H9 (cell line): Measurements from ENCODE around the gene NT5C2. TPM values are rescaled to one million over a fixed set of nuclear protein-coding genes. Genes with fewer than 3 reads are reported as not detected.
"Not testable (repeated sequence)": the region's sequence is repeated elsewhere in the genome, so short reads cannot be mapped to it uniquely, and the experiment has no call there.

Experiments used
- DNase-seq: peaks from one replicate; pipeline ENCODE4 v3.0.0-alpha.2; 2017
- H2AFZ ChIP-seq: one replicate; pipeline ENCODE4 v1.6.1; 2013; ENCODE audit warnings: mild to moderate bottlenecking, low read length, control low read depth, moderate library complexity
- H2AK5ac ChIP-seq: 2 replicates; pipeline ENCODE4 v1.6.1; 2013; ENCODE audit warnings: low read length, control low read depth, mixed read lengths; ENCODE audit not compliant: insufficient read length
- H2BK120ac ChIP-seq: one replicate; pipeline ENCODE4 v1.6.1; 2013; ENCODE audit warnings: low read depth, mild to moderate bottlenecking, low read length, control low read depth, inconsistent platforms; ENCODE audit not compliant: poor library complexity, severe bottlenecking
- H2BK12ac ChIP-seq: 2 replicates; pipeline ENCODE4 v1.6.1; 2013; ENCODE audit warnings: low read length, control low read depth, mixed read lengths, low read depth; ENCODE audit not compliant: insufficient read length
- H2BK15ac ChIP-seq: 2 replicates; pipeline ENCODE4 v1.6.1; 2013; ENCODE audit warnings: low read depth, low read length, control low read depth
- H2BK20ac ChIP-seq: one replicate; pipeline ENCODE4 v1.6.1; 2013; ENCODE audit warnings: low read depth, mild to moderate bottlenecking, low read length, control low read depth, inconsistent platforms; ENCODE audit not compliant: poor library complexity, severe bottlenecking
- H2BK5ac ChIP-seq: 2 replicates; pipeline ENCODE4 v1.6.1; 2013; ENCODE audit warnings: low read length, control low read depth, mixed read lengths; ENCODE audit not compliant: insufficient read length
- H3K14ac ChIP-seq: 2 replicates; pipeline ENCODE4 v1.6.1; 2013; ENCODE audit warnings: low read length, control low read depth; ENCODE audit not compliant: insufficient read depth
- H3K18ac ChIP-seq: 2 replicates; pipeline ENCODE4 v1.6.1; 2013; ENCODE audit warnings: low read depth, mild to moderate bottlenecking, mixed read lengths, low read length, control low read depth; ENCODE audit not compliant: insufficient read length
- H3K23ac ChIP-seq: 2 replicates; pipeline ENCODE4 v1.6.1; 2013; ENCODE audit warnings: low read length, control low read depth, mixed read lengths, low read depth; ENCODE audit not compliant: insufficient read length
- H3K23me2 ChIP-seq: 2 replicates; pipeline ENCODE4 v1.6.1; 2013; ENCODE audit warnings: low read depth, mild to moderate bottlenecking, mixed read lengths, low read length, control low read depth; ENCODE audit not compliant: insufficient read length, poor library complexity, severe bottlenecking
- H3K27ac ChIP-seq: 2 replicates; pipeline ENCODE4 v1.5.1; 2013; ENCODE audit warnings: low read length, control low read depth, mixed read lengths, low read depth; ENCODE audit not compliant: insufficient read length
- H3K27me3 ChIP-seq: 2 replicates; pipeline ENCODE4 v1.6.1; 2013; ENCODE audit warnings: low read length, control low read depth, inconsistent platforms; ENCODE audit not compliant: insufficient read depth
- H3K4ac ChIP-seq: 2 replicates; pipeline ENCODE4 v1.6.1; 2013; ENCODE audit warnings: low read depth, mild to moderate bottlenecking, control low read depth, inconsistent platforms, low read length, moderate library complexity
- H3K4me1 ChIP-seq: 2 replicates; pipeline ENCODE4 v1.6.1; 2013; ENCODE audit warnings: low read length, control low read depth, inconsistent platforms; ENCODE audit not compliant: insufficient read depth
- H3K4me2 ChIP-seq: 2 replicates; pipeline ENCODE4 v1.6.1; 2013; ENCODE audit warnings: low read length, control low read depth, mixed read lengths; ENCODE audit not compliant: insufficient read length, insufficient read depth
- H3K56ac ChIP-seq: 2 replicates; pipeline ENCODE4 v1.6.1; 2013; ENCODE audit warnings: low read depth, mild to moderate bottlenecking, mixed read lengths, low read length, control low read depth; ENCODE audit not compliant: insufficient read length
- H3K79me1 ChIP-seq: 2 replicates; pipeline ENCODE4 v1.6.1; 2013; ENCODE audit warnings: low read depth, mild to moderate bottlenecking, moderate library complexity, low read length, control low read depth, inconsistent platforms; ENCODE audit not compliant: insufficient read depth, poor library complexity, severe bottlenecking
- H3K79me2 ChIP-seq: 2 replicates; pipeline ENCODE4 v1.6.1; 2013; ENCODE audit warnings: low read length, control low read depth, inconsistent platforms; ENCODE audit not compliant: insufficient read depth
- H3K9ac ChIP-seq: 2 replicates; pipeline ENCODE4 v1.6.1; 2013; ENCODE audit warnings: low read length, control low read depth, mixed read lengths; ENCODE audit not compliant: insufficient read length; ENCODE audit errors: extremely low read depth
- H3K9me3 ChIP-seq: one replicate; pipeline ENCODE4 v1.6.1; 2013; ENCODE audit warnings: low read depth, low read length, inconsistent platforms; ENCODE audit not compliant: control insufficient read depth
- H3T11ph ChIP-seq: one replicate; pipeline ENCODE4 v1.6.1; 2013; ENCODE audit warnings: mild to moderate bottlenecking, low read length, control low read depth, inconsistent platforms
- H4K20me1 ChIP-seq: one replicate; pipeline ENCODE4 v1.6.1; 2013; ENCODE audit not compliant: control insufficient read depth, insufficient read length, insufficient read depth
- H4K5ac ChIP-seq: 2 replicates; pipeline ENCODE4 v1.6.1; 2013; ENCODE audit warnings: low read depth, mild to moderate bottlenecking, mixed read lengths, low read length, control low read depth; ENCODE audit not compliant: insufficient read length
- H4K8ac ChIP-seq: replicated peaks from 2 replicates; pipeline ENCODE4 v1.6.1; 2013; ENCODE audit warnings: low read length, control low read depth, mixed read lengths, low read depth; ENCODE audit not compliant: insufficient read length
- H4K91ac ChIP-seq: 2 replicates; pipeline ENCODE4 v1.6.1; 2013; ENCODE audit warnings: low read depth, mild to moderate bottlenecking, moderate library complexity, mixed read lengths, low read length, control low read depth; ENCODE audit not compliant: insufficient read length
- H3K27ac Mint-ChIP-seq, 3 experiments: 2 replicates in 2 of 3; 3 replicates in 1 of 3; pipeline ENCODE4 v1.8.0; 2020 to 2021; ENCODE audit warnings: mixed read lengths in 3 of 3, mild to moderate bottlenecking in 1 of 3, moderate library complexity in 1 of 3
- H3K27me3 Mint-ChIP-seq: 2 replicates; pipeline ENCODE4 v1.8.0; 2021; ENCODE audit warnings: low read depth, mild to moderate bottlenecking, moderate library complexity, mixed read lengths
- H3K36me3 Mint-ChIP-seq, 3 experiments: 2 replicates in 2 of 3; 3 replicates in 1 of 3; pipeline ENCODE4 v1.8.0; 2020 to 2021; ENCODE audit warnings: low read depth in 3 of 3, mixed read lengths in 3 of 3; ENCODE audit not compliant: insufficient read depth in 1 of 3
- H3K4me1 Mint-ChIP-seq, 2 experiments: 2 replicates each; pipeline ENCODE4 v1.8.0; 2020; ENCODE audit warnings: mixed read lengths in 2 of 2
- H3K4me3 Mint-ChIP-seq, 2 experiments: 2 replicates in 1 of 2; 3 replicates in 1 of 2; pipeline ENCODE4 v1.8.0; 2020 to 2021; ENCODE audit warnings: mild to moderate bottlenecking in 2 of 2, mixed read lengths in 2 of 2, moderate library complexity in 1 of 2
- H3K9me3 Mint-ChIP-seq, 2 experiments: 2 replicates in 1 of 2; 3 replicates in 1 of 2; pipeline ENCODE4 v1.8.0; 2020; ENCODE audit warnings: mild to moderate bottlenecking in 2 of 2, mixed read lengths in 2 of 2, moderate library complexity in 1 of 2
- CTCF ChIP-seq: fragments of 200-600 bp; sonication (generic); conservative IDR thresholded peaks from 3 replicates; pipeline ENCODE4 v1.8.0; 2021; ENCODE audit warnings: antibody characterized with exemption, mild to moderate bottlenecking
- WGBS: extraction: QIAGEN DNeasy Blood & Tissue Kit; methylation state at CpG from one replicate; pipeline ENCODE4 v1.1.7; 2013; ENCODE audit warnings: missing lambda C conversion rate, low lambda C conversion rate, mixed read lengths; ENCODE audit not compliant: insufficient read length; ENCODE audit errors: extremely low coverage; 5-methylcytosine and 5-hydroxymethylcytosine counted together
- total RNA-seq: library from RNA; stranded (reverse); gene quantifications from 2 replicates; pipeline ENCODE4 v1.2.1, GENCODE V29; 2021

NT5C2 gene
- total RNA-seq, 1 experiment from 2014 or later: 69.6 TPM

- no peaks in the 10 kb centered on the region for H3K79me2 ChIP-seq
- no peak for DNase-seq
- no peak for TF ChIP-seq CTCF
- H3K4me3 Mint-ChIP-seq: no peak overlapping the region
- no peak overlapping the region for H3K4ac ChIP-seq
- H3K27me3 Mint-ChIP-seq: no peaks in the 10 kb centered on the region
- no peak overlapping the region for H3K27ac ChIP-seq
- no CpG with 5 or more reads among the region's 3 CpGs for WGBS
- H4K5ac ChIP-seq: no peak overlapping the region
- peaks cover 15 to 49% (median 25%) of the 10 kb centered on the region in 3 experiments; a peak in 6 of 7 replicates for H3K36me3 Mint-ChIP-seq
- no peak overlapping the region for H4K91ac ChIP-seq
- no peaks in the 10 kb centered on the region for H3K4me1 ChIP-seq
- H2BK5ac ChIP-seq: no peak overlapping the region
- no peaks in the 10 kb centered on the region for H3K23me2 ChIP-seq
- no peak overlapping the region for H3K23ac ChIP-seq
- H2BK120ac ChIP-seq: no peak overlapping the region
- no peak overlapping the region for H2BK15ac ChIP-seq
- no peak overlapping the region for H2AK5ac ChIP-seq
- H3K4me1 Mint-ChIP-seq: no peaks in the 10 kb centered on the region
- H3K9me3 Mint-ChIP-seq: no peaks in the 10 kb centered on the region; a peak in 1 of 5 replicates
- H3K14ac ChIP-seq: no peak overlapping the region
- no peaks in the 10 kb centered on the region for H4K20me1 ChIP-seq
- no peak overlapping the region for H3K18ac ChIP-seq
- no peaks in the 10 kb centered on the region for H3K9me3 ChIP-seq
- H4K8ac ChIP-seq: no peak overlapping the region
- H3K56ac ChIP-seq: no peak overlapping the region
- H3K9ac ChIP-seq: no peak overlapping the region
- peak overlapping the region in 2 of 3 experiments; percentile 45 to 52; a peak in 3 of 7 replicates for H3K27ac Mint-ChIP-seq
- no peaks in the 10 kb centered on the region for H3K27me3 ChIP-seq
- H2BK12ac ChIP-seq: no peak overlapping the region
- H3K79me1 ChIP-seq: no peaks in the 10 kb centered on the region
- no peak overlapping the region for H2BK20ac ChIP-seq
- H3T11ph ChIP-seq: no peak overlapping the region
- H3K4me2 ChIP-seq: no peak overlapping the region
- H2AFZ ChIP-seq: no peak overlapping the region
Observed at GRCh38 chr10:103166523-103166922, 26.5 kb downstream of the NT5C2 start.

GRCh38 chr10:103163766-103164403 is 29.2 kb downstream of the NT5C2 start:
- H3K27ac Mint-ChIP-seq, H3K14ac ChIP-seq, H4K8ac ChIP-seq, H2BK5ac ChIP-seq, H3K9me3 ChIP-seq, H2AFZ ChIP-seq, H3K4me3 Mint-ChIP-seq, H3K56ac ChIP-seq, H2AK5ac ChIP-seq, H2BK12ac ChIP-seq, H2BK120ac ChIP-seq, H3K23me2 ChIP-seq, H3K27me3 ChIP-seq, H3K23ac ChIP-seq, H4K20me1 ChIP-seq, H3K4me1 Mint-ChIP-seq, H3K4me2 ChIP-seq, H4K5ac ChIP-seq, H3K79me2 ChIP-seq, H3K4me1 ChIP-seq, H2BK20ac ChIP-seq, H3K9ac ChIP-seq, H3T11ph ChIP-seq, H4K91ac ChIP-seq, H3K27ac ChIP-seq, DNase-seq, H3K4ac ChIP-seq, H3K27me3 Mint-ChIP-seq, H2BK15ac ChIP-seq, H3K9me3 Mint-ChIP-seq, H3K79me1 ChIP-seq, H3K18ac ChIP-seq: not testable (repeated sequence)
- H3K36me3 Mint-ChIP-seq: peaks cover 12 to 41% (median 25%) of the 10 kb centered on the region in 3 experiments
- WGBS: no CpG with 5 or more reads among the region's 9 CpGs
